GM18505 (cell line): ENCODE data around the gene SNRNP48.

Experiments
- ATAC-seq: cut with Tn5 transposase; IDR thresholded peaks from one replicate; pipeline ENCODE4 v1.9.1; 2021; ENCODE audit not compliant: unreplicated experiment
- POLR2A ChIP-seq: IDR thresholded peaks from 4 replicates; pipeline ENCODE4 v1.6.1; 2011; ENCODE audit warnings: borderline replicate concordance; ENCODE audit not compliant: insufficient read depth, insufficient read length; ENCODE audit errors: extremely low read depth

SNRNP48 gene

DNA sequence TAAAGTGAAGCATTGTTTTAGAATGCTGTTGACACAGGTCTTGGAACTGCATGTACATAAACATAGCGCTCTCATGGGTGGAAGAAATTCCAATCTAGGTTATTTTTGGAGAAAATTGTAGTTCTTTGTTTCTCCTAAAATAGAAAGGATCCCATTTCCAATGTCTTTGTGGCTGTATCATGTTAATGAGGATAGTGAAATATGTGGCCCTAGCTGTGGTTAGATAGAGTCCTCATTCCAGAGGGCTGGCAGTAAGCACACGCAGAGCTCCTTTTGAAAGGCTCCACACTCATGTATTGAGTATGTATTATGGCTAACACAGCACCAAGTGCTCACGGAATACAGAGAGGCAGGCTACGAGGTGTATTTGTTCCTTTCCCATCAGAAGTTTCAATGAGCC lies 60.9 kb downstream of the SNRNP48 start:
- no peak for TF ChIP-seq POLR2A
- ATAC-seq, result no peak

- TF ChIP-seq POLR2A, result no peak
- no peak for ATAC-seq
Observed at GRCh38 chr6:7652957-7653356, 63.0 kb downstream of the SNRNP48 start.

GRCh38 chr6:7656355-7656754 lies 66.4 kb downstream of the SNRNP48 start:
- ATAC-seq, result no peak
- TF ChIP-seq POLR2A, result no peak

DNA sequence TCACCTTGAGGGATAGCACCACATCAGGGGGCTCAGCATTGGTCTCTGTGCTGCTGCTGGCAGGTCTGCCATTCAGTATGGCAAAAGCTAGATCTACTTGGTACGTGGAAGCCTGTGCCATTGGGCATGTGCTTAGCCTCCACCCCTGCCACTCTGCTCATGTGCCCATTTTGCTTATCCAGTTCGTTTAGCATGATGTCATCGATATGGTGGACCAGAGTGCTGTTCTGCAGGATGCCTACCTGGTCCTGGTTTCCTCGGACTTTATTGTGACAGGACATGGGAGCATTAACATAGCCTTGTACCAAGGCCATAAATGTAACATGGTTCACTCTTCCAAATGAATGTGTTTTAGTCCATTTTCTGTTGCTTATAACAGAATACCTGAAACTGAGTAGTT lies 68.5 kb downstream of the SNRNP48 start:
- ATAC-seq, result no peak

GRCh38 chr6:7661364-7661763 lies 71.4 kb downstream of the SNRNP48 start:
- no peak for TF ChIP-seq POLR2A
- no peak for ATAC-seq

More for the DNA sequence above, 68.5 kb downstream of the SNRNP48 start:
- no peak for TF ChIP-seq POLR2A
